GM23338 (cell line): ENCODE results near the gene FBXW7. TPM values are rescaled to one million over a fixed set of nuclear protein-coding genes. Genes with fewer than 3 reads are reported as not detected.

Experiments
- ATAC-seq: fragments of 200-7000 bp; cut with Tn5 transposase; 3 replicates; pipeline ENCODE4 v1.9.1; 2020
- DNase-seq: peaks from one replicate; pipeline ENCODE4 v3.0.0-alpha.2; 2015; ENCODE audit warnings: low spot score
- H2AFZ ChIP-seq: fragments of 200-600 bp; sonication (generic); 2 replicates; pipeline ENCODE4 v1.8.0; 2016; ENCODE audit warnings: antibody characterized with exemption, mild to moderate bottlenecking, moderate library complexity
- H3F3A ChIP-seq: fragments of 200-600 bp; sonication (generic); replicated peaks from 2 replicates; pipeline ENCODE4 v1.8.0; 2017; ENCODE audit warnings: antibody characterized with exemption, mixed run types, low read depth
- H3K27ac ChIP-seq: fragments of 200-600 bp; sonication (generic); 2 replicates; pipeline ENCODE4 v1.6.1; 2016; ENCODE audit warnings: low read depth
- H3K27me3 ChIP-seq: fragments of 200-600 bp; sonication (generic); 2 replicates; pipeline ENCODE4 v1.8.0; 2016; ENCODE audit warnings: mild to moderate bottlenecking, mixed run types, moderate library complexity; ENCODE audit not compliant: insufficient read depth
- H3K36me3 ChIP-seq: fragments of 200-600 bp; sonication (generic); 2 replicates; pipeline ENCODE4 v1.8.0; 2016; ENCODE audit warnings: mild to moderate bottlenecking; ENCODE audit not compliant: insufficient read depth
- H3K4me1 ChIP-seq: fragments of 200-600 bp; sonication (generic); 2 replicates; pipeline ENCODE4 v1.8.0; 2016; ENCODE audit warnings: mild to moderate bottlenecking, moderate library complexity; ENCODE audit not compliant: insufficient read depth
- H3K4me2 ChIP-seq: fragments of 200-600 bp; sonication (generic); 2 replicates; pipeline ENCODE4 v1.7.1; 2017; ENCODE audit warnings: mixed run types
- H3K4me3 ChIP-seq: fragments of 200-600 bp; sonication (generic); 2 replicates; pipeline ENCODE4 v1.6.1; 2016; ENCODE audit warnings: mixed run types
- H3K79me2 ChIP-seq: fragments of 200-600 bp; sonication (generic); replicated peaks from 2 replicates; pipeline ENCODE4 v1.8.0; 2017; ENCODE audit warnings: mild to moderate bottlenecking; ENCODE audit not compliant: insufficient read depth
- H3K9me2 ChIP-seq: fragments of 200-600 bp; sonication (generic); 2 replicates; pipeline ENCODE4 v1.8.0; 2017; ENCODE audit not compliant: insufficient read depth
- H4K20me1 ChIP-seq: fragments of 200-600 bp; sonication (generic); replicated peaks from 2 replicates; pipeline ENCODE4 v1.8.0; 2017; ENCODE audit warnings: mild to moderate bottlenecking; ENCODE audit not compliant: insufficient read depth
- H3K27ac Mint-ChIP-seq: 2 replicates; pipeline ENCODE4 v1.8.0; 2020; ENCODE audit warnings: inconsistent platforms, mild to moderate bottlenecking, moderate library complexity, mixed read lengths
- H3K27me3 Mint-ChIP-seq: 3 replicates; pipeline ENCODE4 v1.8.0; 2022; ENCODE audit warnings: low read depth, mild to moderate bottlenecking, moderate library complexity, mixed read lengths, inconsistent platforms; ENCODE audit not compliant: insufficient read depth, poor library complexity
- H3K36me3 Mint-ChIP-seq: 3 replicates; pipeline ENCODE4 v1.8.0; 2021; ENCODE audit warnings: low read depth, mild to moderate bottlenecking, inconsistent platforms, moderate library complexity, mixed read lengths
- H3K4me1 Mint-ChIP-seq: 3 replicates; pipeline ENCODE4 v1.8.0; 2020; ENCODE audit warnings: mild to moderate bottlenecking, inconsistent platforms, mixed read lengths
- H3K4me3 Mint-ChIP-seq: 3 replicates; pipeline ENCODE4 v1.8.0; 2021; ENCODE audit warnings: moderate library complexity, mild to moderate bottlenecking, inconsistent platforms, mixed read lengths
- H3K9me3 Mint-ChIP-seq: 3 replicates; pipeline ENCODE4 v1.8.0; 2020; ENCODE audit warnings: moderate library complexity, mild to moderate bottlenecking, inconsistent platforms, mixed read lengths
- CREB1 ChIP-seq: fragments of 250-450 bp; sonication (Bioruptor Pico); IDR thresholded peaks from 2 replicates; pipeline ENCODE4 v1.5.0; 2020; ENCODE audit warnings: low read depth, mild to moderate bottlenecking, moderate library complexity
- CTCF ChIP-seq, 2 experiments: fragments of 200-600 bp in 1 of 2; sonication (generic) in 1 of 2; conservative IDR thresholded peaks; 2 replicates each; pipeline versions ENCODE4 v1.5.1 to v1.6.1; 2016 to 2017; ENCODE audit warnings: antibody characterized with exemption in 2 of 2, low read depth in 2 of 2, mild to moderate bottlenecking in 2 of 2, moderate library complexity in 1 of 2
- ETS1 ChIP-seq: IDR thresholded peaks from 2 replicates; pipeline ENCODE4 v1.6.1; 2016; ENCODE audit warnings: antibody characterized with exemption
- EZH2 ChIP-seq: fragments of 200-600 bp; sonication (generic); IDR thresholded peaks from one replicate; pipeline ENCODE4 v1.8.0; 2017; ENCODE audit warnings: antibody characterized with exemption, mild to moderate bottlenecking, low read depth; ENCODE audit not compliant: unreplicated experiment
- EZH2phosphoT487 ChIP-seq: fragments of 200-600 bp; sonication (generic); IDR thresholded peaks from one replicate; pipeline ENCODE4 v1.8.1; 2018; ENCODE audit warnings: antibody characterized with exemption; ENCODE audit not compliant: unreplicated experiment
- JUNB ChIP-seq: IDR thresholded peaks from one replicate; pipeline ENCODE4 v1.6.1; 2016; ENCODE audit warnings: antibody characterized with exemption; ENCODE audit not compliant: unreplicated experiment
- POLR2AphosphoS5 ChIP-seq: IDR thresholded peaks from 2 replicates; pipeline ENCODE4 v1.6.1; 2016; ENCODE audit warnings: antibody characterized with exemption, low read depth
- ZNF114 ChIP-seq: fragments of 250-450 bp; sonication (Bioruptor Pico); IDR thresholded peaks from 2 replicates; pipeline ENCODE4 v1.5.0; 2020; ENCODE audit warnings: mild to moderate bottlenecking, moderate library complexity
- ZNF462 ChIP-seq: fragments of 250-450 bp; sonication (Bioruptor Pico); IDR thresholded peaks from 2 replicates; pipeline ENCODE4 v1.5.0; 2020; ENCODE audit warnings: mild to moderate bottlenecking, moderate library complexity
- polyA plus RNA-seq: library from polyadenylated mRNA; unstranded; fragments of >200 nt; fragmentation: Nextera tagmentation; extraction: Ambion mirVana; gene quantifications from 2 replicates; pipeline ENCODE4 v1.2.1, GENCODE V29; 2016
- total RNA-seq: library from RNA; depleted of rRNA; stranded (reverse); fragments of >200 nt; shearing (Covaris generic); gene quantifications from 2 replicates; pipeline ENCODE4 v1.2.3, GENCODE V29; 2014

Gene FBXW7
- total and polyA plus RNA-seq, 2 experiments from 2014 or later, result 25.8 to 34.7 TPM

GRCh38 chr4:152289541-152289940 is 246.4 kb downstream of the FBXW7 start:
- no peak overlapping the region; the same call in 1 of the 2 replicates for H2AFZ ChIP-seq
- TF ChIP-seq JUNB, result no peak
- no peak for TF ChIP-seq ZNF462 (CRISPR knock-in tag)
- H3K27ac ChIP-seq, result no peak overlapping the region
- H3K27me3 ChIP-seq, result no peaks in the 10 kb centered on the region
- DNase-seq (no peak), ATAC-seq (no peak)
- no peak overlapping the region for H3K4me3 Mint-ChIP-seq
- H3K4me1 ChIP-seq, result peaks cover 14% of the 10 kb centered on the region
- no peak overlapping the region for H3K4me3 ChIP-seq
- H3K79me2 ChIP-seq, result no peaks in the 10 kb centered on the region
- H3K36me3 ChIP-seq, result no peaks in the 10 kb centered on the region
- H3K4me1 Mint-ChIP-seq, result peaks cover 18% of the 10 kb centered on the region
- no peaks in the 10 kb centered on the region for H3F3A ChIP-seq
- H3K9me2 ChIP-seq, result peaks cover 6% of the 10 kb centered on the region; the same call in 1 of the 2 replicates
- H3K36me3 Mint-ChIP-seq, result no peaks in the 10 kb centered on the region
- no peaks in the 10 kb centered on the region for H3K27me3 Mint-ChIP-seq
- no peak overlapping the region for H3K27ac Mint-ChIP-seq
- H4K20me1 ChIP-seq, result no peaks in the 10 kb centered on the region
- H3K4me2 ChIP-seq, result no peak overlapping the region
- no peaks in the 10 kb centered on the region; the same call in 2 of the 3 replicates for H3K9me3 Mint-ChIP-seq

GRCh38 chr4:152283801-152284470 is 252.0 kb downstream of the FBXW7 start:
- no peak overlapping the region for H3K27ac ChIP-seq
- H3F3A ChIP-seq, result no peaks in the 10 kb centered on the region
- peak; percentile 18 for DNase-seq
- no peaks in the 10 kb centered on the region for H3K36me3 ChIP-seq
- Mint-ChIP-seq H3K4me1 (peaks cover 17% of the 10 kb centered on the region), H3K27me3 (peaks cover 4% of the 10 kb centered on the region), H3K9me3 (no peaks in the 10 kb centered on the region; the same call in 2 of the 3 replicates), H3K36me3 (no peaks in the 10 kb centered on the region), H3K27ac (no peak overlapping the region), H3K4me3 (no peak overlapping the region)
- peaks cover 8% of the 10 kb centered on the region; the same call in 1 of the 2 replicates for H3K4me1 ChIP-seq
- H2AFZ ChIP-seq, result no peak overlapping the region
- no peak overlapping the region for H3K4me3 ChIP-seq
- no peaks in the 10 kb centered on the region for H4K20me1 ChIP-seq
- H3K27me3 ChIP-seq, result no peaks in the 10 kb centered on the region
- peak overlapping the region; percentile 56; the same call in 1 of the 2 replicates for H3K4me2 ChIP-seq
- H3K9me2 ChIP-seq, result peaks cover 18% of the 10 kb centered on the region
- ATAC-seq, result no peak
- no peaks in the 10 kb centered on the region for H3K79me2 ChIP-seq
- no peak for TF ChIP-seq ZNF114 (CRISPR knock-in tag)
- no peak for TF ChIP-seq CTCF (conservative IDR thresholded peaks at IDR 0.05; ENCODE audit: low read depth in 2 of 2)
- no peak for TF ChIP-seq ETS1
- no peak for TF ChIP-seq EZH2
- no peak for TF ChIP-seq CREB1 (CRISPR knock-in tag)
- TF ChIP-seq POLR2AphosphoS5, result no peak
- no peak for TF ChIP-seq JUNB
- TF ChIP-seq EZH2phosphoT487, result no peak
